HG02798 (cell line): Measurements from ENCODE around the gene UCK2.
"Not testable (repeated sequence)": the region's sequence is repeated elsewhere in the genome, so short reads cannot be mapped to it uniquely, and the experiment has no call there.

Source experiments
- ATAC-seq: cut with Tn5 transposase; IDR thresholded peaks from one replicate; pipeline ENCODE4 v1.9.1; 2021; ENCODE audit warnings: mild to moderate bottlenecking; ENCODE audit not compliant: unreplicated experiment, poor library complexity

UCK2 gene

DNA sequence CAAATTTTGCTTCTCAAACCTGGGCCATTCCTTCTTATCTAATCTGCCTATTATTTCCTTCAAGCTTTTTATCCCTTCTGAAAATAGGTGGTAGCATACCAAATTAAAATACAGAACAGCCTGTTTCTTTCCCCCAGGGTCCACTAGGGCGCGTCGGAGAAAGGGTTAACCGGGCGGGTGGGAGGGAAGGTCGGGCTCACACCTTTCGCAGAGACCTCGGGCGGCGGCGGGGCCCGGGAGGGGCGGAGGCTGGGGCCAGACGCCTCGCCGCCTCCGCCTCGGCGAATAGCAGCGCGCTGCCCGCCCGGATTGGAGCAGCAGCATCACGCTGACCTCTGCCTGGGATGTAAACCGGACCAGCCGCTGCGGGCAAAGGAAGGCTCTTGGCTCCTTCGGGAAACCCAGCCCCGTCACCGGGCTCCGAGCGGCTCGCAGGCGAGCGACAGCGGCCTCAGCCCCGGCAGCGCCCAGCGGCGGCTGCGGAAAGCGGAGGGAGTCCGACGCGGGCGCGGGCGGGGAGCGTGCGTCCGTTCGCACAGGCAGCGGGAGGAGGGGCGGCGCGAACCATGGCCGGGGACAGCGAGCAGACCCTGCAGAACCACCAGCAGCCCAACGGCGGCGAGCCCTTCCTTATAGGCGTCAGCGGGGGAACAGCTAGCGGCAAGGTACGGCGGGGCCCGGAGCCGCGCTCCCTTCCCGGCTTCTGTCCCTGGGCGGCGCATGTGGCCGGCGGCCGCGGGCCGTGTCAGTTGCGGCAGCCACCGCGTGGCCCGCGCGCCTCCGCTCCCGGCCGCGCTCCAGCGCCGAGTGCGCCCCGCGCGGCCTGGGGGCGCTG lies at the start of gene UCK2:
TSS of gene UCK2 (plus strand) at position 347 of the 835 bp plus-strand sequence. CDS start at position 567, 220 bp downstream.
- ATAC-seq, result peak; percentile 79

GRCh38 chr1:165778197-165778596 lies 49.2 kb upstream of the UCK2 start:
- not testable (repeated sequence) for ATAC-seq

- ATAC-seq, result not testable (repeated sequence)
Measured at GRCh38 chr1:165783519-165783918, 43.9 kb upstream of the UCK2 start.

DNA sequence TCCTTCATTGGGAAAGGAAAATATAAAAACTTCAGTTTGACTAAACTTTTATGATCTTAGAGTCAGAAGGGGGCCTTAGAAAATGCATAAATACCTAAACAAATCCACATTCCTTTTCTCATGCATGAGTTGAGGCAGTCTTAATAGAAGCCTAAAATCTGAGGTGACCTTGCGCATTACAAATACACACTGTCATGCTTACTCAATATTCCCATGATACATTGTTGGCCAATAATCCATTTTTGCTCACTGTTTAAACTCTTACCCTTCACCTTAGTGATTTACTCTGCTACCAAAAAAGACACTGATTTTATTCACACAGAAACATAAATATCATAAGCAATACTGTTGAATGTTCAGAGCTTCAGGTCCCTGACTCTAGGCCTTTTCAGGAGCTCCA lies 39.7 kb upstream of the UCK2 start:
- ATAC-seq, result no peak

GRCh38 chr1:165793951-165794350 lies 33.5 kb upstream of the UCK2 start:
- no peak for ATAC-seq

DNA sequence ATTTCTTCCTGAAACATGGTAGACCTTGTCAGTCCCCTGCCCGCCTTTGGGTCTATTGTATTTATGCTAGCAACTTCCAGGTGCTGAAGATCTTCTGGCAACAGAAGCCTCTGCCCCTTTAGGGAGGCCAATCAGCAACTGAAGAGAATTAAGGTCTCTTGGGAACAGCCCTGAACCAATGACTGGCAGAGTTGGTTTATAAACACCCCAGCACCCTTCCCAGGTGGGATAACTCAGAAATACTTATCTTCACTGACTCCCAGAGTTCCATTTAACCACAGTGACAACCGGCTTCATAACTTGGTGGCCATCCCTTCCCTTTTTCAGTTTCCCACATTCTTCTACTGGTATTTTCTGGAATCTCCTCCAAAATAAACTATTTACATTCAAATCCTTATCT lies 31.5 kb upstream of the UCK2 start:
- no peak for ATAC-seq

DNA sequence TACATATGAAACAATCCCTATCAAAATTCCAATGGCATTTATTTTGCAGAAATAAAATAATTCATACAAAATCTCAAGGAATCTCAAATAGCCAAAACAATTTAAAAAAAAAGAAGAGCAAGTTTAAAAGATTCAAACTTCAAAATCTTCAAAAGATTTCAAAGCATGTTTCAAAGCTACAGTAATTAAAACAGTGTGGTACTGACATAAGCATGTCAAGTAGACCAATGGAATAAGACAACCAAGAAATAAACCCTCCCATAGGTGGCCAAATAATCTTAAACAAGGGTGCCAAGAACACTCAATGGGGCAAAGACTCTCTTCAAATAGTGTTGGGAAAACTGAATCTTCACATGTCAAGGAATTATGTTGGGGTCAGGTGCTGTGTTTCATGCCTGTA lies 28.0 kb upstream of the UCK2 start:
- ATAC-seq, result no peak

- not testable (repeated sequence) for ATAC-seq
Measured at GRCh38 chr1:165804513-165804912, 22.9 kb upstream of the UCK2 start.

DNA sequence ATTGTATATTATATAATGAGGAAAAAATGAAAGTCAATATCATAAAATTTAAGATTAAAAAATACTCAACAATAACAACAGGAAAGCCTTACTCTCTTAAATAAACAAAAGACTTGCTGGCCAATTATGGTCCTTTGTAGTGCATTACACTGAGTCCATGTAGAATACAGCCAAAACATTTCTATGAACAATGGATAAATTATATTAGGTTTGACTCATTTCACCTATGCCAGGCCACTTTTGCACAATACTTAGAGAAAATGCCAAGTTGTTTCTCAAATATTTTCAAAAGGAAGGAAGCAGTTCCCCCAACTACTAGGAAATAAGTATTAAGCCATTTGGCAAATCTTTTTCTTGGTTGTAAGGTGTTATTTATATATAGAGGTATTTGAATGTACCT lies 19.8 kb upstream of the UCK2 start:
- ATAC-seq, result no peak

GRCh38 chr1:165815725-165816124 lies 11.7 kb upstream of the UCK2 start:
- ATAC-seq, result no peak

GRCh38 chr1:165816157-165816556 lies 11.3 kb upstream of the UCK2 start:
- no peak for ATAC-seq

GRCh38 chr1:165816826-165817497 lies 10.5 kb upstream of the UCK2 start:
- ATAC-seq, result no peak

GRCh38 chr1:165823552-165824268 lies 3.7 kb upstream of the UCK2 start:
- ATAC-seq, result no peak

- no peak for ATAC-seq
Measured at GRCh38 chr1:165824269-165824643, 3.2 kb upstream of the UCK2 start.

- ATAC-seq, result no peak
Measured at GRCh38 chr1:165826565-165827267, 698 bp upstream of the UCK2 start.

GRCh38 chr1:165828103-165828668 lies 772 bp downstream of the UCK2 start:
- peak; percentile 45 for ATAC-seq

GRCh38 chr1:165828669-165829329 lies 1.4 kb downstream of the UCK2 start:
- ATAC-seq, result peak; percentile 5

- ATAC-seq, result no peak
Measured at GRCh38 chr1:165829888-165830287, 2.5 kb downstream of the UCK2 start.

- ATAC-seq, result no peak
Measured at GRCh38 chr1:165831146-165831545, 3.7 kb downstream of the UCK2 start.

- ATAC-seq, result no peak
Measured at GRCh38 chr1:165832902-165833301, 5.5 kb downstream of the UCK2 start.
